Activated CD8-positive, alpha-beta memory T cell treated with anti-CD3 and anti-CD28 coated beads, Interleukin-2, amount 10 ng/mL, durations not matched to agents 7 days and 5 days (primary cell): ENCODE results near the gene SLC7A8. TPM values are rescaled to one million over a fixed set of nuclear protein-coding genes. Genes with fewer than 3 reads are reported as not detected.

Experiments
- ATAC-seq: fragments of 150-1000 bp; cut with Tn5 transposase; one replicate; pipeline ENCODE4 v1.10.0; 2021; ENCODE audit warnings: moderate library complexity
- CTCF ChIA-PET: fragments of 350-600 bp; sonication (Branson Sonifier 250); formaldehyde crosslinking; loops from one replicate; lab custom pipeline; 2021; ENCODE audit warnings: antibody characterized with exemption; lab: Charles Lee
- DNase-seq: peaks from one replicate; pipeline ENCODE4 v3.0.0-alpha.2; 2020
- H3K27ac Mint-ChIP-seq: one replicate; pipeline ENCODE4 v1.8.0; 2021; ENCODE audit warnings: mild to moderate bottlenecking, mixed read lengths
- H3K27me3 Mint-ChIP-seq: one replicate; pipeline ENCODE4 v1.8.0; 2021; ENCODE audit warnings: mixed read lengths
- H3K36me3 Mint-ChIP-seq: one replicate; pipeline ENCODE4 v1.8.0; 2021; ENCODE audit warnings: mild to moderate bottlenecking, mixed read lengths
- H3K4me1 Mint-ChIP-seq: one replicate; pipeline ENCODE4 v1.8.0; 2021; ENCODE audit warnings: mixed read lengths
- H3K4me3 Mint-ChIP-seq: one replicate; pipeline ENCODE4 v1.8.0; 2021; ENCODE audit warnings: mild to moderate bottlenecking, moderate library complexity, mixed read lengths
- H3K9me3 Mint-ChIP-seq: one replicate; pipeline ENCODE4 v1.8.0; 2022; ENCODE audit warnings: low read depth, mixed read lengths
- total RNA-seq, 2 experiments: library from RNA; stranded (reverse); gene quantifications; one replicate each; pipeline ENCODE4 v1.2.3, GENCODE V29; 2021

Gene SLC7A8
- total RNA-seq, 2 experiments from 2014 or later = 0.54 to 0.91 TPM

DNA sequence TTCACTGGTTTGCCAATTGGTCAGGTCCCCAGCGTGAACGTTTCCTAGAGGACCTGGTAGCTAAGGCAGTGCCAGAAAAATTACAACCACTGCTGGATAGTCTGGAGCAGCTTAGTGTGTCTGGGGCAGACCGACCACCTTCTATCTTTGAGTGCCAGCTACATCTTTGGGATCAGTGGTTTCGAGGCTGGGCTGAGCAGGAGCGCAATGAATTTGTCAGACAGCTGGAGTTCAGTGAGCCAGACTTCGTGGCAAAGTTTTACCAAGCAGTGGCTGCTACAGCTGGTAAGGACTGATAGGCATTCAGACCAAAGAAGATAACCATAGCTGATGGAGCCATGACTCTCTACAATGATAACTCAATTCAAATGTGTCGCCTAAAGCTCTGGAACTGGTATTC, 85.7 kb downstream of the SLC7A8 start:
- Mint-ChIP-seq H3K4me3 (peak overlapping the region; percentile 21), H3K27me3 (no peaks in the 10 kb centered on the region), H3K4me1 (peaks cover 25% of the 10 kb centered on the region), H3K9me3 (no peaks in the 10 kb centered on the region), H3K27ac (no peak overlapping the region), H3K36me3 (peaks cover 27% of the 10 kb centered on the region)
- DNase-seq (no peak), ATAC-seq (no peak)
- CTCF ChIA-PET = interaction anchor here (0.7 to 5.2 kb wide), 4 partner anchors 9 to 29 kb away, joined by 3 to 61 read pairs (median 28); partner anchors contain the start of gene CEBPE

DNA sequence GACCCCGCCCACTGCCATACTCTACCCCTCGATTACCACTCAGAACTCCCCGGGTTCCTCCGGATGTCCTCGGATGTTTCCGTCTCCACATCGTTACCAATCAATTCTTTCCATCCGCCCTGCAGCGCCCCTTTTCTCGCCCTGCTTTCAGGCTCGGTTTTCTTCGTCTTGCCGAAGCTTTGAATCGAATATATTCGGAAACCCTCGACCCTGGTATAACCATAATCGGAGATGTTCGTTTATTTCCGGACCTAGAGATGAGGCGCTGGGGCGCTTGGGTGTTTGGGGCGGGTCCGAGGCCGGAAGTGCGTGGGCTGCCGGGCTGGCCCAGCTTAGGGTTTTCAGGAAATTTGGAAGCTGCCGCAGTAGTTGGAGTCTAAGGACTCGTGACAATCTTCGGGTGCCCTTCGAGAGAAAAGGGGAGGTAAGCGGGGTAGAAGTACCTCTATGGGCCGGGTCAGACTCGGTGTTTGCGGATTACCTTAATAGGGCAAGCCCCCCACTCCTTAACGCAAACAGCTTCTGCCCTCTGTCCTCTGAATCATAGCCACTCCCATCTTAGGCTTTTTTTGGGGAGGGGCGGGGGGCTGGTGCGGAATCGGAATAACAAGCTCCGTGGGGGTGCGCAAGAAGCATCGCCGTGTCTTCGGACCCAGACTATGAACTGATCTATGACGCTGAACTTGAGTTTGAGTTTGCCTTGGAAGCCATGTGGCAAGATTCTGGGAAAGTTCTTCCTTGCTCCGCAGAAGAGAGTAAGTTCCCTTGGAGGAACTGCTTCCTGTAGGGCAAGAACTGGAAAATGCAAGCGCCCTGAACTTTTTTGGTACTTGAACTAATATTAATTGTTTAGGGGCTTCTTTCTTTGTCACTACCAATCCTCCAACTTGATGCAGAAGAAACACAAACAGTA, 88.0 kb downstream of the SLC7A8 start, which contains the start of gene C14orf119:
Gene C14orf119, plus strand, starts transcription at position 310 of the 913 bp plus-strand sequence. CDS start 2,154 bp downstream, outside the sequence.
- peaks cover 36% of the 10 kb centered on the region for H3K4me1 Mint-ChIP-seq
- H3K4me3 Mint-ChIP-seq = no peak within 1 kb of the TSS
- no peak within 1 kb of the TSS for H3K27ac Mint-ChIP-seq
- H3K9me3 Mint-ChIP-seq = no peaks in the 10 kb centered on the region
- CTCF ChIA-PET = interaction anchor here (0.8 to 5.2 kb wide), 23 partner anchors 11 to 267 kb away, joined by 3 to 61 read pairs (median 5); partner anchors contain the start of genes AJUBA, CDH24, CEBPE and PABPN1
- ATAC-seq = peak; percentile 94
- H3K36me3 Mint-ChIP-seq = peaks cover 42% of the 10 kb centered on the region
- DNase-seq = peak; percentile 100
- H3K27me3 Mint-ChIP-seq = no peaks in the 10 kb centered on the region

DNA sequence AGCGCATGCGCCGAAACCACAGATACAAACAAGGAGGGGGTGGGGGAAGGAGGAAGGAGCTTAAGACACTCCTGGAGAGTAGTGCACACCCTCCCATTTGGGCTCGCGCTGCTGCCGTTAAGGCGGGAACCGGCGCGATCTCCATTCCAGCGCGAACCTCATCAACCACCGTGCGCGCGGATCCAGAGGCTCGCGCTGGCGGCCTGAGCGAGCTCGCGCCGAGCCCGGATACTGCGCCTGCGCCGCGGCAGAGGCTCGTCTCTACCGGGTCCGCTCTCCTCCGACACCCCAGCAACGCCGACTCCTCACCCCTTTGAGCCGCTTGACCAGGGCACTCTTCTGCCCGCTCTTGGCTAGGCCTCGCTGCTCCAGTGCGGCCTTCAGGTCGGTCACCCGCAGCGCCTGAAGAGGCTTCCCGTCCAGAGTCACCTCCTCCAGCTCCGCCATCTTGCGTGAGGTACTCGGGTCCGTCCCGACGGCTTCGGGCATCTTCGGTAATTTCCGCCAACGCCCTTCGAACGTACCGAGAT, 88.7 kb downstream of the SLC7A8 start, which contains the start of gene ACIN1:
Gene ACIN1, minus strand, starts transcription at position 471 of the 530 bp plus-strand sequence. Its CDS starts 24 bp downstream, at position 447.
- Mint-ChIP-seq H3K4me3 (no peak within 1 kb of the TSS), H3K27me3 (no peaks in the 10 kb centered on the region), H3K27ac (no peak within 1 kb of the TSS), H3K9me3 (no peaks in the 10 kb centered on the region), H3K4me1 (peaks cover 37% of the 10 kb centered on the region), H3K36me3 (peaks cover 49% of the 10 kb centered on the region)
- ATAC-seq = peak; percentile 54
- CTCF ChIA-PET = interaction anchor here (0.8 to 5.2 kb wide), 22 partner anchors 12 to 268 kb away, joined by 3 to 61 read pairs (median 6); partner anchors contain the start of genes AJUBA, CDH24, CEBPE and PABPN1
- DNase-seq = peak; percentile 88

GRCh38 chr14:23093991-23094665, 89.3 kb downstream of the SLC7A8 start:
- no peaks in the 10 kb centered on the region for H3K9me3 Mint-ChIP-seq
- ATAC-seq (no peak), DNase-seq (no peak)
- CTCF ChIA-PET = interaction anchor here (0.8 to 5.2 kb wide), 19 partner anchors 12 to 268 kb away, joined by 3 to 61 read pairs (median 6); partner anchors contain the start of genes CDH24, CEBPE, PABPN1 and PRMT5
- H3K27ac Mint-ChIP-seq = no peak overlapping the region
- peaks cover 53% of the 10 kb centered on the region for H3K36me3 Mint-ChIP-seq
- no peak overlapping the region for H3K4me3 Mint-ChIP-seq
- H3K4me1 Mint-ChIP-seq = peaks cover 37% of the 10 kb centered on the region
- no peaks in the 10 kb centered on the region for H3K27me3 Mint-ChIP-seq

DNA sequence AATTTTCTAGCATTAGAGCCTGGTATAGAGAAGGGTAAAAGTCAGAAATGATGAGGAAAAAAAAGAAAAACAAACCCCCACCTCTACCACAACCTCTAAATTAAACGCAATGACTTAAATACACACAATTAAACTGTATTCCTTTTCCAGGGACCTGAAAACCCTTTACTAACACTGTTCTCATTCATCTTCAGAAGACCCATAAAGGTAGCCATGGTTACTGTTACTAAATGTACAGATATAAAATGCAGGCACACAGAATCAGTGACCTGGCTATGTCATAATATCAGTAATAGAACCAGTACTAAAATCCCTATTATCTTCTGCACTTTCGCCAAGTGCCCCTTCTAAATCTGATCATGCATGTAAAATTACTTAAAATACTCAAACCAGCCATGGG, 89.9 kb downstream of the SLC7A8 start:
- Mint-ChIP-seq H3K36me3 (peaks cover 48% of the 10 kb centered on the region), H3K9me3 (no peaks in the 10 kb centered on the region), H3K4me1 (peaks cover 37% of the 10 kb centered on the region), H3K27ac (no peak overlapping the region), H3K27me3 (no peaks in the 10 kb centered on the region), H3K4me3 (peak overlapping the region; percentile 37)
- DNase-seq = no peak
- no peak for ATAC-seq
- CTCF ChIA-PET = interaction anchor here (1.0 to 5.2 kb wide), 6 partner anchors 11 to 201 kb away, joined by 3 to 51 read pairs (median 17); no protein-coding TSS in a partner anchor

GRCh38 chr14:23093104-23093503, 90.4 kb downstream of the SLC7A8 start:
- no peaks in the 10 kb centered on the region for H3K27me3 Mint-ChIP-seq
- CTCF ChIA-PET = interaction anchor here (1.3 to 1.8 kb wide), 7 partner anchors 16 to 111 kb away, joined by 3 to 11 read pairs (median 4); partner anchors contain the start of gene AJUBA
- H3K4me3 Mint-ChIP-seq = peak overlapping the region; percentile 37
- no peak for DNase-seq
- ATAC-seq = no peak
- no peaks in the 10 kb centered on the region for H3K9me3 Mint-ChIP-seq
- no peak overlapping the region for H3K27ac Mint-ChIP-seq
- peaks cover 37% of the 10 kb centered on the region for H3K4me1 Mint-ChIP-seq
- peaks cover 46% of the 10 kb centered on the region for H3K36me3 Mint-ChIP-seq

DNA sequence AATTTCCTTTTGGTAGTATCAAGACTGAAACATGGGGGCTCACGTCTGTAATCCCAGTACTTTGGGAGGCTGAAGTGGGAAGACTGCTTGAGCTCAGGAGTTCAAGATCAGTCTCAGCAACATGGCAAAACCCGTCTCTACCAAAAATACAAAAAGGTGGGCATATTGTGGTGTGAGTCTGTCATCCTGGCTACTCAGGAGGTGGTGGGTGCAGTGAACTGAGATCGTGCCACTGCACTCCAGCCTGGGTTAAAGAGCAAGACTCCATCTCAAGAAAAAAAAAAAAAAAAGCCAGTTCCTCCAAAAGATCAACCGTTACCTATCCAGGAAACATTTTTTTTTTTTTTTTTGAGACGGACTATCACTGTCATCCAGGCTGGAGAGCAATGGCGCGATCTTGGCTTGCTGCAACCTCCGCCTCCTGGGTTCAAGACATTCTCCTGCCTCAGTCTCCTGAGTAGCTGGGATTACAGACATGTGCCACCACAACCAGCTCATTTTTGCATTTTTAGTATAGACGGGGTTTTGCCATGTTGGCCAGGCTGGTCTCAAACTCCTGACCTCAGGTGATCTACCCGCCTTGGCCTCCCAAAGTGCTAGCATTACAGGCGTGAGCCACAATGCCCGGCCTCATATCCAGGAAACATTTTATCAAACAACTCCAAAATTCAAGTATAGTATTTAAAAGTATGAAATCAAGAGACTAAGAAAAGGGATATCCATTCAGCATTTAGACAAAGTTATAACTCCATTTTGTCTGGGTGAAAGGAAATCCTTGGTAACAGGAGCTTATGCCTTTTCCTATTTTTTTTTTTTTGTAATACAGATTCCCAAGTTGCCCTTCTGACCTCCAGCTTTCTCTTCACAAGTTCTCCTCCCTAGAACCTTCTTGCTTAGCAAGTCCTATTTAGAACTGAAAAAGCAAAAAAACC, 91.9 kb downstream of the SLC7A8 start:
- no peak for ATAC-seq
- CTCF ChIA-PET = interaction anchor here (0.7 to 3.8 kb wide), 17 partner anchors 14 to 288 kb away, joined by 3 to 22 read pairs (median 4); partner anchors contain the start of gene AJUBA
- H3K4me3 Mint-ChIP-seq = no peak overlapping the region
- no peaks in the 10 kb centered on the region for H3K27me3 Mint-ChIP-seq
- no peak for DNase-seq
- no peaks in the 10 kb centered on the region for H3K9me3 Mint-ChIP-seq
- peaks cover 43% of the 10 kb centered on the region for H3K36me3 Mint-ChIP-seq
- H3K27ac Mint-ChIP-seq = no peak overlapping the region
- H3K4me1 Mint-ChIP-seq = peaks cover 26% of the 10 kb centered on the region

- CTCF ChIA-PET = interaction anchor here (1.7 to 3.8 kb wide), 3 partner anchors 13 to 30 kb away, joined by 5 to 22 read pairs (median 14); no protein-coding TSS in a partner anchor
- Mint-ChIP-seq H3K4me1 (peaks cover 31% of the 10 kb centered on the region), H3K4me3 (no peak overlapping the region), H3K27ac (no peak overlapping the region), H3K27me3 (no peaks in the 10 kb centered on the region), H3K9me3 (no peaks in the 10 kb centered on the region), H3K36me3 (peaks cover 47% of the 10 kb centered on the region)
- DNase-seq = no peak
- ATAC-seq = no peak
Observed at GRCh38 chr14:23090254-23090636, 93.2 kb downstream of the SLC7A8 start.

DNA sequence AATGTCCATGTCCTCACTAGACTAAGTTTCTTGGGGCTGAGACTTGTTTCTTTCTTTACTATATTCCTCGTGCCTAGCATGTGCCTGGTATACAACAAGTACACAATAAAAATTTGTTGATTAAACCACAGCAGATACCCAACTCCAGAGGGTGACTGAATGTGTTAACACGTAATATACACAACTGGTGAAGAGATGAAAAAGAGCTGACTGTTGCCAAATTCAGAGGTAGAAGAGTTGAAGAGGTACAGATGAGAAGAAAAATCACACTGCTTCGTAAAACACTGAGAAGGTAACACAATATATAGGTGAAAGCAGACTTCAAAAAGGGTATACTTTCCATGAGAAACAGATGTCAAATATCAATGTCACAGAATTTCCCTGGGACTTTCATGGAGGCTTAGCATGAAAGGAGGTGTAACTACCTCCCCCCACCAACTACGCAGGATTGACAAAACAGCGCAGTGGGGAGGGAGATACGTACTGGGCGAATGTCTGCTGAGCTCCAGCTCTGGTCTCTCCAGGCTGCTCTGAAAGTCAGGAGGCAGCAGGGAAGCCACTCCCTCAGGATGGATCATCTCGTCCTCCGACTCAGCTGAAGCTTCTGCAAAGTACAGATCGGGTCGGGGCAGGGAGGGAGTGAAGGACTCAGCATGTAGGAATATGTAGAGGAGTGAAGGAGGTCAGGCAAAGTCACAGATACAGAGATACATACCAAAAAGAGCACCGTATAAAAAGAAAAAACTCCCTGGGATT, 93.8 kb downstream of the SLC7A8 start:
- no peaks in the 10 kb centered on the region for H3K9me3 Mint-ChIP-seq
- no peaks in the 10 kb centered on the region for H3K27me3 Mint-ChIP-seq

DNA sequence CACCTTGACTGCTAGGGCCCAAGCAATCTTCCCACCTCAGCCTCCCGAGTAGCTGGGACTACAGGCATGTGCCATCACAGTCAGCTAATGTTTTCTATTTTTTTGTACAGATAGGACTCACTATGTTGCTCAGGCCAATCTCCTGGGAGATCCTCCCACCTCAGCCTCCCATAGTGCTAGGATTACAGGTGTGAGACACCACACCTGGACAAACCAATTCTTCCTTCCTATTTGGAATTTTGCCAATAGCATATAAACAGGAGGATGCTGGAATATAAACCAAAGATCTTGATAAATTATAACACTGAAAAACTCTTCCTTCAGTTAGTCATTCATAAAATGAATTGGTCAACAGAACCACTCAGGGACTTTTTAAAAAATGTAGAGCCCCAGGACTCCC, 96.9 kb downstream of the SLC7A8 start:
- H3K4me3 Mint-ChIP-seq = no peak overlapping the region
- CTCF ChIA-PET = interaction anchor here (1.1 to 2.1 kb wide), 2 partner anchors 15 to 18 kb away, joined by 4 to 5 read pairs; no protein-coding TSS in a partner anchor
- peaks cover 12% of the 10 kb centered on the region for H3K4me1 Mint-ChIP-seq
- no peaks in the 10 kb centered on the region for H3K9me3 Mint-ChIP-seq
- H3K36me3 Mint-ChIP-seq = peaks cover 41% of the 10 kb centered on the region
- H3K27ac Mint-ChIP-seq = no peak overlapping the region
- H3K27me3 Mint-ChIP-seq = no peaks in the 10 kb centered on the region
- ATAC-seq = no peak
- no peak for DNase-seq

More for the DNA sequence above, 93.8 kb downstream of the SLC7A8 start:
- CTCF ChIA-PET = interaction anchor here (1.7 to 3.8 kb wide), 3 partner anchors 13 to 31 kb away, joined by 5 to 22 read pairs (median 14); no protein-coding TSS in a partner anchor
- DNase-seq (no peak), ATAC-seq (no peak)
- H3K4me3 Mint-ChIP-seq = no peak overlapping the region
- no peak overlapping the region for H3K27ac Mint-ChIP-seq
- H3K4me1 Mint-ChIP-seq = peaks cover 31% of the 10 kb centered on the region
- H3K36me3 Mint-ChIP-seq = peaks cover 49% of the 10 kb centered on the region

- Mint-ChIP-seq H3K9me3 (no peaks in the 10 kb centered on the region), H3K4me3 (no peak overlapping the region), H3K27me3 (no peaks in the 10 kb centered on the region), H3K36me3 (peaks cover 42% of the 10 kb centered on the region), H3K4me1 (peaks cover 12% of the 10 kb centered on the region), H3K27ac (no peak overlapping the region)
- CTCF ChIA-PET = interaction anchor here (1.1 to 1.7 kb wide), 3 partner anchors 9 to 28 kb away, joined by 4 to 5 read pairs (median 4); partner anchors contain the start of gene CDH24
- DNase-seq = no peak
- ATAC-seq = no peak
Observed at GRCh38 chr14:23085458-23085857, 98.0 kb downstream of the SLC7A8 start.
